ENCODE measurements around the gene TNS4. TPM values are rescaled to one million over a fixed set of nuclear protein-coding genes. Genes with fewer than 3 reads are reported as not detected.
A peak's percentile ranks its signal among the peaks of the same experiment; 100 is the strongest.

The TNS4 gene
- total RNA-seq, 1 donor from 2014 or later, result not detected

DNA sequence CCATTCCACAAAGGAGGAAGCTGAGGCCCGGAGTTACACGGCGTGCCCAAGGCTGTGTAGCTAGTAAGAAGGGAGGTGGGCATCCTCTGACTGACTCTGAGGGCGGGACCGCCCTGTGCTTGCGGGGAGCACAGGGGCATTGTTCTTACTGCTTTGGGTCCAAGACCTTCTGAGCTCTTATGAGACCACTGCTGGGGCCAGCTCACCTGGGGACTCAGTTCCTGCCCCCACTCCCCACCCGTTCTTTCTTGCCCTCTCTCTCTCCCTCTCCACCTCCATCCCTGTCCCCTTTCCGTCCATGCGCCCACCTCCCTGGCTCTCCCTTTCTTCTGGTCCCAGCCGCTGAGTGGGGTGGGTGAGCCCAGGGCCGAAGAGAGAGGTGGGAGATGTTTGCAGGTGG is 44.2 kb upstream of the TNS4 start:
- no peak for DNase-seq (ENCODE audit: low spot score)
- Histone ChIP-seq H2AFZ (replicated peaks) (no peak overlapping the region), H4K20me1 (ENCODE audit: low read depth) (no peaks in the 10 kb centered on the region), H3K27ac (no peak overlapping the region), H3K79me2 (ENCODE audit: low read depth) (no peaks in the 10 kb centered on the region), H3K4me3 (no peak overlapping the region), H3K27me3 (no peaks in the 10 kb centered on the region), H3F3A (ENCODE audit: low read depth) (no peaks in the 10 kb centered on the region), H3K9ac (no peak overlapping the region), H3K9me3 (ENCODE audit: low read depth) (no peaks in the 10 kb centered on the region), H3K4me1 (peaks cover 9% of the 10 kb centered on the region), H3K36me3 (no peaks in the 10 kb centered on the region), H3K4me2 (no peak overlapping the region)
- no peak overlapping the region for H3K4me3 Mint-ChIP-seq
- H3K4me1 Mint-ChIP-seq, result peaks cover 34% of the 10 kb centered on the region
- no peak overlapping the region for H3K27ac Mint-ChIP-seq
- H3K36me3 Mint-ChIP-seq, result no peaks in the 10 kb centered on the region
- H3K9me3 Mint-ChIP-seq, result no peaks in the 10 kb centered on the region
- TF ChIP-seq, protein P1, sequence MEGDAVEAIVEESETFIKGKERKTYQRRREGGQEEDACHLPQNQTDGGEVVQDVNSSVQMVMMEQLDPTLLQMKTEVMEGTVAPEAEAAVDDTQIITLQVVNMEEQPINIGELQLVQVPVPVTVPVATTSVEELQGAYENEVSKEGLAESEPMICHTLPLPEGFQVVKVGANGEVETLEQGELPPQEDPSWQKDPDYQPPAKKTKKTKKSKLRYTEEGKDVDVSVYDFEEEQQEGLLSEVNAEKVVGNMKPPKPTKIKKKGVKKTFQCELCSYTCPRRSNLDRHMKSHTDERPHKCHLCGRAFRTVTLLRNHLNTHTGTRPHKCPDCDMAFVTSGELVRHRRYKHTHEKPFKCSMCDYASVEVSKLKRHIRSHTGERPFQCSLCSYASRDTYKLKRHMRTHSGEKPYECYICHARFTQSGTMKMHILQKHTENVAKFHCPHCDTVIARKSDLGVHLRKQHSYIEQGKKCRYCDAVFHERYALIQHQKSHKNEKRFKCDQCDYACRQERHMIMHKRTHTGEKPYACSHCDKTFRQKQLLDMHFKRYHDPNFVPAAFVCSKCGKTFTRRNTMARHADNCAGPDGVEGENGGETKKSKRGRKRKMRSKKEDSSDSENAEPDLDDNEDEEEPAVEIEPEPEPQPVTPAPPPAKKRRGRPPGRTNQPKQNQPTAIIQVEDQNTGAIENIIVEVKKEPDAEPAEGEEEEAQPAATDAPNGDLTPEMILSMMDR (IDR thresholded peaks at IDR 0.05), result no peak
- no peak for TF ChIP-seq EZH2 (IDR thresholded peaks at IDR 0.05)
- TF ChIP-seq EZH2phosphoT487 (IDR thresholded peaks at IDR 0.05), result no peak
- H3K27me3 Mint-ChIP-seq (ENCODE audit: insufficient read depth, low read depth), result peaks cover 11% of the 10 kb centered on the region

DNA sequence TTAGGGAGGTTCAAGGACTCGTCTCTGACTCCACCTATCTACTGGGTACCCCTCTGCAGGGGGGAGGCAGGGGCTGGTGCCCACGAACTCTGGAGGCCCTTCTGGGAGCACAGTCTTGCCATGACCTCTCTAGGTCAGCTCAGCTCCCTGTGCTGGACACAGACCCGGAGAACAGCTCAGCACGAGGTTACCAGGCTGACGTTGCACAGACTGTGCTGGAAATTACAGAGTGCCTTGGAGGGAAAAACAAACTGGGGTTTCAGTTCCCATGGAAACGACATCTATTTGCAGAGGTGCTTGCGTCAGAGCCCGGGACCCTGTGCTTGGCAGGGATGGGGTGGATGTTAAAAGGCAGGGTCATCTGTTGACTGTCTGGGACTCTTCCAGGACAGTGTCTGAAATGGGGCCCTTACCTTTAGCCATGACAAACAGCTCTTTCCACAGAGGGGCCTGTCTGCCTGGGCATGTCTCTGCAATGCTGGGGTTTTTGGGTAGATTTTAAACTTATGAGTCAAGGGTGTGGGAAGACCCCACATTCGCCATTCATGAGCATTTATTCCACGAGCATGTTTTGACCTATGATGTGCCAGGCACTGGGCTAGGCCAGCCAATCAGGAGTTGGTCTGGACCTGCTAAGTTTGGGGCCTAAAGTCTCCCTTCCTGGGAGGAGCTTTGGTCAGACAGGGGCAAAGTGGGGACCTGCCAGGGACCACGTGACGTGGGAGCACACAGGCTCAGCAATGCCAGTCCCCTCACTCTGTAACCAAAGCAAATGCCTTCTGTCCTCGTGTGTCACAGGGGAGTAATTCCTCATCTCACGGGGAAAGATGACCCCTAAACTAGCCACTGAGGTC is 41.4 kb upstream of the TNS4 start:
- Histone ChIP-seq H3F3A (ENCODE audit: low read depth) (no peaks in the 10 kb centered on the region), H3K9me3 (ENCODE audit: low read depth) (no peaks in the 10 kb centered on the region), H4K20me1 (ENCODE audit: low read depth) (no peaks in the 10 kb centered on the region), H2AFZ (replicated peaks) (no peak overlapping the region), H3K79me2 (ENCODE audit: low read depth) (no peaks in the 10 kb centered on the region), H3K4me3 (no peak overlapping the region), H3K9ac (no peak overlapping the region), H3K4me2 (no peak overlapping the region), H3K36me3 (no peaks in the 10 kb centered on the region), H3K27me3 (no peaks in the 10 kb centered on the region), H3K4me1 (peaks cover 8% of the 10 kb centered on the region), H3K27ac (no peak overlapping the region)
- Mint-ChIP-seq H3K4me3 (no peak overlapping the region), H3K27me3 (ENCODE audit: insufficient read depth, low read depth) (peaks cover 12% of the 10 kb centered on the region), H3K4me1 (peaks cover 33% of the 10 kb centered on the region), H3K36me3 (no peaks in the 10 kb centered on the region), H3K9me3 (no peaks in the 10 kb centered on the region), H3K27ac (peak overlapping the region; percentile 90)
- no peak for DNase-seq (ENCODE audit: low spot score)
- TF ChIP-seq EZH2phosphoT487 (IDR thresholded peaks at IDR 0.05) (no peak), EZH2 (IDR thresholded peaks at IDR 0.05) (no peak)
- TF ChIP-seq, protein P1 (IDR thresholded peaks at IDR 0.05), result no peak

DNA sequence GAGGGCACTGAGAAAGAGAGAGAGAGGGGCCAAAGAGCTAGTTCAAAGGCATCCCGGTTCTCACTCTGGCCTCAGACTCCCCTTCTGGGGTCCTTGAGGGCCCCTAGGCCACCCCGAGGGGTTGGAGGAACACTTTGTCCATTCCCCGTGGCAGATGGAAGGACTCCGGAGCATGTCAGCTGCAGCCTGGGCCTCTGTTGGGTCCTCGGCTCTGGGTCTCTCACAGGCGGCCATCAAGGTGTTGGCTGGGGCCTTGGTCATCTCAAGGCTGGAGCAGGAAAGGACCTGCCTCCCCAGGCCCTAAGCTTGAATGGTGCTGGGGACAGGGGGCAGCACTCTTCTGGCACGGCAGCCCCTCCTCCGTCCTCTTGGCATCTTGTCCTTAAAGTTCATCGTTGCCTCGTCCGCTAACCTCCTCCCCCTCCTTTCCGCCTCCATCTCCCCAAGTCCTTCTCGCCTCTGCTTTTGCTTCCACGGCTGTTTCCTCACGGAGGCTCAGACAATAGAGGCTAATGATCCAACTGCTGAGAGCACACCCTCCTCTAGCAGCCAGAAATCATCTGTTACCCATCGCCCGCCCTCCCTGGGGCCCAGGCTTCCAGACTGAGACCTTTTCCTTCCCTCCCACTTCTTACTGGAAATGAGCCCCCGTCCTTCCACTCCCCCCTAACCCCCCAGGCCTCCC is 40.6 kb upstream of the TNS4 start:
- no peak overlapping the region for H3K4me3 ChIP-seq
- TF ChIP-seq, protein P1 (IDR thresholded peaks at IDR 0.05), result no peak
- TF ChIP-seq EZH2phosphoT487 (IDR thresholded peaks at IDR 0.05), result no peak
- no peak for TF ChIP-seq EZH2 (IDR thresholded peaks at IDR 0.05)
- no peak overlapping the region for H3K27ac ChIP-seq
- H3K27me3 ChIP-seq, result no peaks in the 10 kb centered on the region
- Mint-ChIP-seq H3K4me3 (no peak overlapping the region), H3K9me3 (no peaks in the 10 kb centered on the region), H3K27ac (peak overlapping the region; percentile 92), H3K27me3 (ENCODE audit: insufficient read depth, low read depth) (peaks cover 13% of the 10 kb centered on the region), H3K4me1 (peaks cover 27% of the 10 kb centered on the region), H3K36me3 (no peaks in the 10 kb centered on the region)
- no peaks in the 10 kb centered on the region for H3K9me3 ChIP-seq (ENCODE audit: low read depth)
- H3K9ac ChIP-seq, result no peak overlapping the region
- no peaks in the 10 kb centered on the region for H3F3A ChIP-seq (ENCODE audit: low read depth)
- no peaks in the 10 kb centered on the region for H3K36me3 ChIP-seq
- peaks cover under 1% of the 10 kb centered on the region for H3K4me1 ChIP-seq
- H2AFZ ChIP-seq (replicated peaks), result no peak overlapping the region
- no peak for DNase-seq (ENCODE audit: low spot score)
- H4K20me1 ChIP-seq (ENCODE audit: low read depth), result no peaks in the 10 kb centered on the region
- H3K4me2 ChIP-seq, result no peak overlapping the region
- H3K79me2 ChIP-seq (ENCODE audit: low read depth), result no peaks in the 10 kb centered on the region
